Transverse colon (tissue), 4 donors: Measurements from ENCODE around the gene MYH11. TPM values are rescaled to one million over a fixed set of nuclear protein-coding genes. Genes with fewer than 3 reads are reported as not detected.

Source experiments
- DNase-seq: peaks from one replicate; pipeline ENCODE4 v3.0.0-alpha.2; 2019
- H3K27ac ChIP-seq, 4 donors: fragments of 200-600 bp; sonication (generic); 2 replicates each; pipeline ENCODE4 v1.5.1; 2016 to 2018; ENCODE audit warnings: inconsistent platforms in 4 of 4
- H3K27me3 ChIP-seq: fragments of 200-600 bp; sonication (generic); 2 replicates; pipeline ENCODE4 v1.5.1; 2017; ENCODE audit warnings: inconsistent platforms
- H3K36me3 ChIP-seq, 4 donors: fragments of 200-600 bp; sonication (generic); 2 replicates each; pipeline ENCODE4 v1.5.1; 2017 to 2019; ENCODE audit warnings: inconsistent platforms in 4 of 4
- H3K4me1 ChIP-seq, 4 donors: fragments of 200-600 bp; sonication (generic); 2 replicates each; pipeline ENCODE4 v1.5.1; 2017 to 2020; ENCODE audit warnings: inconsistent platforms in 4 of 4
- H3K4me3 ChIP-seq, 4 donors: fragments of 200-600 bp; sonication (generic); 1 replicate in 1 of 4; 2 replicates in 3 of 4; pipeline versions ENCODE4 v1.5.1 to v1.6.1; 2017 to 2019; ENCODE audit warnings: inconsistent platforms in 4 of 4
- H3K9me3 ChIP-seq, 2 donors: fragments of 200-600 bp; sonication (generic); 2 replicates each; pipeline ENCODE4 v1.5.1; 2017 to 2019; ENCODE audit warnings: inconsistent platforms in 2 of 2
- EP300 ChIP-seq: sonication (generic); formaldehyde crosslinking; IDR thresholded peaks from one replicate; pipeline ENCODE4 v1.6.1; 2017; ENCODE audit warnings: antibody characterized with exemption, low read depth
- POLR2A ChIP-seq: fragments of 450-650 bp; IDR thresholded peaks from one replicate; pipeline ENCODE4 v1.6.1; 2016; ENCODE audit warnings: antibody characterized with exemption, mild to moderate bottlenecking, moderate library complexity
- POLR2AphosphoS5 ChIP-seq, 3 donors: sonication (generic); formaldehyde crosslinking; IDR thresholded peaks; one replicate each; pipeline ENCODE4 v1.6.1; 2016; ENCODE audit warnings: antibody characterized with exemption in 3 of 3
- WGBS, 2 donors: methylation state at CpG; one replicate each; pipeline ENCODE4 v1.1.5; 2018; ENCODE audit warnings: low coverage in 1 of 2; 5-methylcytosine and 5-hydroxymethylcytosine counted together
- in situ Hi-C, 4 donors: fragments of 200-750 bp; cut with MboI; loops; one replicate each; pipeline versions ENCODE4 v1.15.0 to v1.15.1; 2017; ENCODE audit warnings: low sequenced_read_pairs in 3 of 4, low pct_ligation_motif_present in 1 of 4, low pct_unique_long_range_greater_than_20kb in 1 of 4
- intact Hi-C: fragments of 100-400 bp; cut with DNase I; formaldehyde crosslinking; loops from one replicate; pipeline ENCODE4 v1.15.1; 2023; ENCODE audit warnings: low total_unique reads
- total RNA-seq, 4 donors: library from RNA; depleted of rRNA; stranded (reverse); fragments of >200 nt; gene quantifications; one replicate each; pipeline ENCODE4 v1.1.0, GENCODE V29; 2016
- TF ChIP-seq, protein P1 (sequence below), 5 experiments: fragments of 200-600 bp in 3 of 5; fragments of 450-650 bp in 2 of 5; sonication (generic) in 3 of 5; IDR thresholded peaks; 1 replicate in 2 of 5; 2 replicates in 3 of 5; pipeline ENCODE4 v1.5.1; 2016 to 2017; ENCODE audit warnings: antibody characterized with exemption in 5 of 5, inconsistent platforms in 3 of 5, mild to moderate bottlenecking in 2 of 5, moderate library complexity in 1 of 5

The MYH11 gene
- total RNA-seq, 4 donors from 2014 or later = 619 to 1,914 (median 1,058) TPM

DNA sequence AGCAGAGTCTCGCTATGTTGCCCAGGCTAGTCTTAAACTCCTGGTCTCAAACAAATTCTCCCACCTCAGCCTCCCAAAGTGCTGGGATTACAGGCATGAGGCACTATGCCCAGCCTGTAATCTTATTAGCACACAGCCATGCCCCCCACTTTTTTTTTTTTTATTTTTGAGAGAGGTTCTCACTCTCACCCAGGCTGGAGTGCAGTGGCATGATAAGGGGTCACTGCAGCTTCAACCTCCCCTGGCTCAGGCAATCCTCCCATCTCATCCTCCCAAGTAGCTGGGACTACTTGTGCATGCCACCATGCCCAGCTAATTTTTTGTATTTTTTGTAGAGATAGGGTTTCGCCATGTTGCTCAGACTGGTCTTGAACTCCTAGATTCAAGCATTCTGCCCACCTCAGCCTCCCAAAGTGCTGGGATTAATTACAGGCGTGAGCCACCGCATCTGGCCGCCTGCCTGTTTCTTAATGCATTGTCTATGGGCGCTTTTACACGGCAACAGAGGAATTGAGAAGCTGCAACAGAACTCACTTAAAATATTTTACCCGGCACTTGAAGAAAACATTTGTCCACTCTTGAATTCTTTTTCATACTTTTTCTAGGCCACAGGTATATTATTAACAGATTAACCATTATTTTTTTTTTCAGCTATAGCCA is 40.4 kb upstream of the MYH11 start:
- intact Hi-C loops (no loop called here), in situ Hi-C loops (no loop called here)
- Histone ChIP-seq H3K27me3 (no peaks in the 10 kb centered on the region), H3K4me3 (no peak overlapping the region), H3K9me3 (no peaks in the 10 kb centered on the region), H3K27ac (no peak overlapping the region), H3K36me3 (no peaks in the 10 kb centered on the region), H3K4me1 (peaks cover 0 to 3% (median 0%) of the 10 kb centered on the region in 4 donors)
- 93 to 94% methylated on average over 7 to 8 of the region's 8 CpGs for WGBS, 2 donors
- TF ChIP-seq, protein P1, sequence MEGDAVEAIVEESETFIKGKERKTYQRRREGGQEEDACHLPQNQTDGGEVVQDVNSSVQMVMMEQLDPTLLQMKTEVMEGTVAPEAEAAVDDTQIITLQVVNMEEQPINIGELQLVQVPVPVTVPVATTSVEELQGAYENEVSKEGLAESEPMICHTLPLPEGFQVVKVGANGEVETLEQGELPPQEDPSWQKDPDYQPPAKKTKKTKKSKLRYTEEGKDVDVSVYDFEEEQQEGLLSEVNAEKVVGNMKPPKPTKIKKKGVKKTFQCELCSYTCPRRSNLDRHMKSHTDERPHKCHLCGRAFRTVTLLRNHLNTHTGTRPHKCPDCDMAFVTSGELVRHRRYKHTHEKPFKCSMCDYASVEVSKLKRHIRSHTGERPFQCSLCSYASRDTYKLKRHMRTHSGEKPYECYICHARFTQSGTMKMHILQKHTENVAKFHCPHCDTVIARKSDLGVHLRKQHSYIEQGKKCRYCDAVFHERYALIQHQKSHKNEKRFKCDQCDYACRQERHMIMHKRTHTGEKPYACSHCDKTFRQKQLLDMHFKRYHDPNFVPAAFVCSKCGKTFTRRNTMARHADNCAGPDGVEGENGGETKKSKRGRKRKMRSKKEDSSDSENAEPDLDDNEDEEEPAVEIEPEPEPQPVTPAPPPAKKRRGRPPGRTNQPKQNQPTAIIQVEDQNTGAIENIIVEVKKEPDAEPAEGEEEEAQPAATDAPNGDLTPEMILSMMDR (IDR thresholded peaks at IDR 0.05) = no peak
- no peak for TF ChIP-seq POLR2AphosphoS5 (IDR thresholded peaks at IDR 0.05)
- TF ChIP-seq EP300 = no peak
- no peak for TF ChIP-seq POLR2A
- no peak for DNase-seq

DNA sequence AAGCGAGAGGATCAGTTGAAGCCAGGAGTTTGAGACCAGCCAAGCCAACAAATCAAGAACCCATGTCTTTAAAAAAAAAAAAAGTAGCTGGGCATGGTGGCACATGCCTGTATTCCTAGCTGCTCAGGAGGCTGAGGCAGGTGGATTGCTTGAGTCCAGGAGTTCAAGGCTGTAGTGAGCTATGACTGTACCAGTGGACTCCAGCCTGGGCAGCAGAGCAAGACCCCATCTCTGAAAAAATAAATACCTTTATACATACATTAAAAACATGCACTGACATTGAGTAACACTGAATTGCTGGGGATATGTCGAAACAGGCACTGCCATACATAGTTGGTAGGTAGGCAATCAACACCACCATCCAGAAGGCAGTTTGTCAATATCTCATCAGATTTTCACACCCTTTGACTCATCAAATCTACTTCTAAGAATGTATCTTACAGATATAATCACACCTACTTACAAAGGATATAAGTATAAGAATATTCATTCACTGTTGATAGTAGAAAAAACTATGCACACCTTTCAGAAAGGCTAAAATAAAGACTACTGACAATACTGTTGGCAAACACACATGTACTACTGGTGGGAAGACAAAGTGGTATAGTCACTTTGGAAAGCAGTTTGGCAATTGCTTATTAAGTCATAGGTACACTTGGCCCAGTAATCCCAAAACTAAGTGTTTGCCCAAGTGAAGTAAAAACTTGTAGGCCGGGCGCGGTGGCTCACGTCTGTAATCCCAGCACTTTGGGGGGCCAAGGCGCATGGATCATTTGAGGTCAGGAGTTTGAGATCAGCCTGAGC is 37.9 kb upstream of the MYH11 start:
- Histone ChIP-seq H3K36me3 (no peaks in the 10 kb centered on the region), H3K4me1 (peaks cover 0 to under 1% (median 0%) of the 10 kb centered on the region in 4 donors), H3K27me3 (no peaks in the 10 kb centered on the region), H3K4me3 (no peak overlapping the region), H3K27ac (no peak overlapping the region), H3K9me3 (no peaks in the 10 kb centered on the region)
- TF ChIP-seq POLR2AphosphoS5 (IDR thresholded peaks at IDR 0.05) (no peak), POLR2A (no peak), EP300 (no peak)
- TF ChIP-seq, protein P1 (IDR thresholded peaks at IDR 0.05) = no peak
- 98 to 100% methylated on average over 1 to 7 of the region's 7 CpGs for WGBS, 2 donors
- in situ Hi-C loops (no loop called here), intact Hi-C loops (no loop called here)
- DNase-seq = no peak

DNA sequence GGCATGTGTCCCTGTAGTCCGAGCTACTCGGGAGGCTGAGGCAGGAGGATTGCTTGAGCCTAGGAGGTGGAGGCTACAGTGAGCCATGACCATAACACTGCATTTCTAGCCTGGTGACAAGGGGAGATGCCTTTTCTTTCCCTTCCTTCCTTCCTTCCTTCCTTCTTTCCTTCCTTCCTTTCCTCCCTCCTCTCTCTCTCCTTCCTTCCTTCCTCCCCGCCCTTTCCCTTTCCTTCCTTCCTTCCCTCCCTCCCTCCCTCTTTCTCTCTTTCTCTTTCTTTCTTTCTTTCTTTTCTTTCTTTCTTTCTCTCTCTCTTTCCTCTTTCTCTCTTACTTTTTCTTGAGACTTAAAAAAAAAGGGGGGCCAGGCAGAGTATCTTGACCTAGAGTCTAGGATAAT is 34.7 kb upstream of the MYH11 start:
- TF ChIP-seq POLR2A (no peak), EP300 (no peak), POLR2AphosphoS5 (IDR thresholded peaks at IDR 0.05) (no peak)
- TF ChIP-seq, protein P1 (IDR thresholded peaks at IDR 0.05) = no peak
- Histone ChIP-seq H3K27ac (no peak overlapping the region), H3K9me3 (no peaks in the 10 kb centered on the region), H3K4me3 (no peak overlapping the region), H3K27me3 (no peaks in the 10 kb centered on the region), H3K4me1 (peaks cover 12 to 19% (median 18%) of the 10 kb centered on the region in 4 donors), H3K36me3 (no peaks in the 10 kb centered on the region)
- intact Hi-C loops (no loop called here), in situ Hi-C loops (no loop called here)
- DNase-seq = no peak
- WGBS, 2 donors = 96 to 100% methylated on average over 1 to 3 of the region's 3 CpGs
